ENCODE results near the gene NUDT9.
A peak's percentile ranks its signal among the peaks of the same experiment; 100 is the strongest.
"Not testable (repeated sequence)": the region's sequence is repeated elsewhere in the genome, so short reads cannot be mapped to it uniquely, and the experiment has no call there.

Gene NUDT9

DNA sequence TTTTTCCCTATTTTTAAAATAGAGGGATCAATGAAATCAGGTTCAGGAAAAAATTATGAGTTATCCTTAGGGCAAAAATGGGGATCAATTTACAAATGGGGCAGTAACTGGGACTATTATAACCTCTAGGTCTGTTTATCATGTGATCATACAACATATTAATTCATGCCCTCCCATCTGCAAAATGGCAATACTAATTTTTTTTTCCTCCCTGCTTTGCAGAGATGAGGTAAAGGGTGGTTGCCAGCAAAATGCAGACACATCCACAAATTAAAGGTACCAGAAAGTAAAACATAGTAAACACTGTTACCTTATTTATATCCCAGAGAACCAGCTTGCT, 31.9 kb upstream of the NUDT9 start:
- peak overlapping the region; percentile 80 to 91 (median 81) for H3K4me3 ChIP-seq (ENCODE audit: low read depth in 1 of 5, low read length in 5 of 5)
- peaks cover 0 to 5% (median 3%) of the 10 kb centered on the region in 5 donors for H3K9me3 ChIP-seq (ENCODE audit: control insufficient read depth in 5 of 5, low read length in 5 of 5)
- no peaks in the 10 kb centered on the region for H3K36me3 ChIP-seq (ENCODE audit: control insufficient read depth in 5 of 5, insufficient read depth in 5 of 5, low read length in 5 of 5)
- H3K27ac ChIP-seq (ENCODE audit: low read depth, low read length): peak overlapping the region; percentile 87
- peaks cover 0 to 33% (median 16%) of the 10 kb centered on the region in 5 donors for H3K4me1 ChIP-seq (ENCODE audit: control insufficient read depth in 5 of 5, insufficient read depth in 5 of 5, low read length in 5 of 5)
- peak overlapping the region; percentile 58 to 98 (median 85) for H3K9ac ChIP-seq (ENCODE audit: low read length in 5 of 5)
- H3K27me3 ChIP-seq (ENCODE audit: control insufficient read depth in 5 of 5, insufficient read depth in 4 of 5, low read length in 5 of 5): no peaks in the 10 kb centered on the region

DNA sequence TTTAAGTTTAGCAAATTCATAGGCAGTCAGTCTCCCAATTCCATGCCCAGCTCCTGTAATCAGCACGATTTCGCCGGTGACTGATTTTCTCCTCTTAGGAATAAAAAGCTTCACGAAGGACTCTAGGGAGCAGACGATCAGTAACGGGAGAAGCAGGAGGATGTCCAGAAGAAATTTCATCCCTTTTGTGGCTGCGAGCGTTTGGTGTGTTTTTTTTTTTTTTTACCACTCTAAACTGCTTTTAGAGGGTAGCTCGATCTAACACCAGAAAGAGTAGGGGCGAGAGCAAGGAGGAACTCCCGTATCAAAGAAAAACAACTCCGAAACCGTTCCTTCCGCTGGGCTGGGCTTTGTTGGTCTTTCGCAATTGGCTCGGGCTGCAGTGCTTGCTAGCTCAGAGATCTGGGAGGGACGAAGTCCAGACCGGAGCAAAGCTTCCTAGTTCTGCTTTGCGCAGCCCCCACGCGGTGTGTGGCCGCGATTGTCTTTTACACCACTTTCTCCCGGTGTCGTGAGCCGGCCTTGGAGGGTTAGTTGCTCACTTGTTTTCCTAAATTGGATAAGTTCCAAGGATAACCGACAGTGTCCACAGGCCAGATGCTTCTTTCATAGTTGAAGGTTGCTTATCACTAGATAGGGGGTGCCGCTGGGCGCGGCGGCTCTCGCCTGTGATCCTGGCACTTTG, 31.3 kb upstream of the NUDT9 start, which contains the start of gene HSD17B11:
Gene HSD17B11 (minus strand): TSS at position 298 of the 685 bp plus-strand sequence. CDS start 118 bp downstream, at position 180.
- H3K4me3 ChIP-seq (ENCODE audit: low read depth in 1 of 5, low read length in 5 of 5): peak within 1 kb of the TSS; percentile 80 to 91 (median 81)
- peak within 1 kb of the TSS; percentile 87 for H3K27ac ChIP-seq (ENCODE audit: low read depth, low read length)
- H3K4me1 ChIP-seq (ENCODE audit: control insufficient read depth in 5 of 5, insufficient read depth in 5 of 5, low read length in 5 of 5): peaks cover 0 to 33% (median 16%) of the 10 kb centered on the region in 5 donors
- peaks cover 0 to 5% (median 3%) of the 10 kb centered on the region in 5 donors for H3K9me3 ChIP-seq (ENCODE audit: control insufficient read depth in 5 of 5, low read length in 5 of 5)
- H3K27me3 ChIP-seq (ENCODE audit: control insufficient read depth in 5 of 5, insufficient read depth in 4 of 5, low read length in 5 of 5): no peaks in the 10 kb centered on the region
- H3K9ac ChIP-seq (ENCODE audit: low read length in 5 of 5): peak within 1 kb of the TSS; percentile 58 to 98 (median 85)
- H3K36me3 ChIP-seq (ENCODE audit: control insufficient read depth in 5 of 5, insufficient read depth in 5 of 5, low read length in 5 of 5): no peaks in the 10 kb centered on the region

DNA sequence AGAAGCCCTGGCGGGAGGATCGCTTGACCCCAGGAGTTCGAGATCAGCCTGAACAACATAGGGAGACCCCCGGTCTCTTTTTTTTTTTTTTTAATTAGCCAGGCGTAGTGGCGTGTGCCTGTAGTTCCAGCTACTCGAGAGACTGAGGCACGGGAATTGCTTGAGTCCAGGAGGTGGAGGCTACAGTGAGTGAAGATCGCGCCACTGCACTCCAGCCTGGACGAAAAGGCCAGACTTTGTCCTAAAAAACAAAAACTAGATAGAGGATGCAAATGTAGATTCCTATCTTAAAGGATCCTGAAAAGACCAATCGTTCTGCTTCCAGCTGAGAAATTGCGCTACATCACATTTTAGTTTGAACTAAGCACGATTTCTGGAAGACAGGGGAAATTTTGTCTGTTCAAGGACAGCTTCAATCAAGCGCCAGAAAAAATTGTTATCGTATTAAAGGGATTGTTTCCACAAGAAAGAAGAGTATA, 30.8 kb upstream of the NUDT9 start:
- Histone ChIP-seq H3K9me3 (ENCODE audit: control insufficient read depth in 5 of 5, low read length in 5 of 5) (peaks cover 0 to 5% (median 3%) of the 10 kb centered on the region in 5 donors), H3K4me3 (ENCODE audit: low read depth in 1 of 5, low read length in 5 of 5) (peak overlapping the region; percentile 80 to 91 (median 81)), H3K27me3 (ENCODE audit: control insufficient read depth in 5 of 5, insufficient read depth in 4 of 5, low read length in 5 of 5) (no peaks in the 10 kb centered on the region), H3K36me3 (ENCODE audit: control insufficient read depth in 5 of 5, insufficient read depth in 5 of 5, low read length in 5 of 5) (no peaks in the 10 kb centered on the region), H3K9ac (ENCODE audit: low read length in 5 of 5) (peak overlapping the region; percentile 58 to 98 (median 85)), H3K4me1 (ENCODE audit: control insufficient read depth in 5 of 5, insufficient read depth in 5 of 5, low read length in 5 of 5) (peaks cover 0 to 33% (median 16%) of the 10 kb centered on the region in 5 donors), H3K27ac (ENCODE audit: low read depth, low read length) (peak overlapping the region; percentile 87)

DNA sequence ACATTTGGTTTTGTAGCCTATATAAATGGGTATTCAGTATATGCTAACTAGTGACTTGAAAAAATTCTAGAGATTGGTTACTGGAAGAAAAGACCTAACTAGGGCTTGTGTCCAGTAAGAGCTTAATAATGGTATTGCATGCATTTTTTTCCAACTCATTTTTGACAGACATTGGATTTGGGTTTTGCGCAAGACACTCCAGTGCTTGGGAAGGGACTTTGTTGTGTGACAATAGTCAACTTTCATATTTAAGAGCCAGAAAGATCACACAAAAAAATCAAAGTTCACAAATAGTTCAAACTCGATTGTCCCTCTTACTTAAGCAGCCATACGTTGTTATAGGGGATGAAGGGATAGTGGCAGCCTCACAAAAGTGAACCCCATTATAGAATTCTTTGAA, 30.2 kb upstream of the NUDT9 start:
- H3K4me1 ChIP-seq (ENCODE audit: control insufficient read depth in 5 of 5, insufficient read depth in 5 of 5, low read length in 5 of 5): peaks cover 0 to 30% (median 15%) of the 10 kb centered on the region in 5 donors
- H3K9ac ChIP-seq (ENCODE audit: low read length in 5 of 5): peak overlapping the region in 1 of 5 donors; percentile 80
- H3K9me3 ChIP-seq (ENCODE audit: control insufficient read depth in 5 of 5, low read length in 5 of 5): peaks cover 0 to 5% (median 3%) of the 10 kb centered on the region in 5 donors
- H3K27ac ChIP-seq (ENCODE audit: low read depth, low read length): peak overlapping the region; percentile 87
- H3K27me3 ChIP-seq (ENCODE audit: control insufficient read depth in 5 of 5, insufficient read depth in 4 of 5, low read length in 5 of 5): no peaks in the 10 kb centered on the region
- peak overlapping the region in 1 of 5 donors; percentile 91 for H3K4me3 ChIP-seq (ENCODE audit: low read depth in 1 of 5, low read length in 5 of 5)
- H3K36me3 ChIP-seq (ENCODE audit: control insufficient read depth in 5 of 5, insufficient read depth in 5 of 5, low read length in 5 of 5): no peaks in the 10 kb centered on the region

DNA sequence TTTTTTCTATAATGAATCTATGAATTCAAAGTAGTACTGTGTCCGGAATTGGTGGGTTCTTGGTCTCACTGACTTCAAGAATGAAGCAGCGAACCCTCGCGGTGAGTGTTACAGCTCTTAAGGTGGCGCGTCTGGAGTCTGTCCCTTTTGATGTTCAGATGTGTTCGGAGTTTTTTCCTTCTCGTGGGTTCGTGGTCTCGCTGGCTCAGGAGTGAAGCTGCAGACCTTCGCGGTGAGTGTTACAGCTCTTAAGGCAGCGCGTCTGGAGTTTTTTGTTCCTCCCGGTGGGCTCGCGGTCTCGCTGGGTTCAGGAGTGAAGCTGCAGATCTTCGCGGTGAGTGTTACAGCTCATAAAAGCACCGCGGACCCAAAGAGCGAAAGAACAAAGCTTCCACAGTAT, 27.3 kb upstream of the NUDT9 start:
- not testable (repeated sequence) for H3K9me3 ChIP-seq (ENCODE audit: control insufficient read depth in 5 of 5, low read length in 5 of 5); H3K27ac ChIP-seq (ENCODE audit: low read depth, low read length); H3K4me3 ChIP-seq (ENCODE audit: low read depth in 1 of 5, low read length in 5 of 5); H3K9ac ChIP-seq (ENCODE audit: low read length in 5 of 5); H3K27me3 ChIP-seq (ENCODE audit: control insufficient read depth in 5 of 5, insufficient read depth in 4 of 5, low read length in 5 of 5); H3K36me3 ChIP-seq (ENCODE audit: control insufficient read depth in 5 of 5, insufficient read depth in 5 of 5, low read length in 5 of 5)
- H3K4me1 ChIP-seq (ENCODE audit: control insufficient read depth in 5 of 5, insufficient read depth in 5 of 5, low read length in 5 of 5): peaks cover 0 to 13% (median 6%) of the 10 kb centered on the region in 5 donors

DNA sequence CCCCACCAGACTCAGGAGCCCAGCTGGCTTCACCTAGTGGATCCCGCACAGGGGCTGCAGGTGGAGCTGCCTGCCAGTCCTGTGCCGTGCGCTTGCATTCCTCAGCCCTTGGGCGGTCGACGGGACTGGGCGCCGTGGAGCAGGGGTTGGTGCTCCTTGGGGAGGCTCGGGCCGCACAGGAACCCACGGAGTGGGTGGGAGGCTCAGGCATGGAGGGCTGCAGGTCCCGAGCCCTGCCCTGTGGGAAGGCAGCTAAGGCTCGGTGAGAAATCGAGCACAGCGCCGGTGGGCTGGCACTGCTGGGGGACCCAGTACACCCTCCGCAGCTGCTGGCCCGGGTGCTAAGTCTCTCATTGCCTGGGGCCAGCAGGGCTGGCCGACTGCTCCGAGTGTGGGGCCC, 26.5 kb upstream of the NUDT9 start:
- H3K27me3 ChIP-seq (ENCODE audit: control insufficient read depth in 5 of 5, insufficient read depth in 4 of 5, low read length in 5 of 5); H3K4me1 ChIP-seq (ENCODE audit: control insufficient read depth in 5 of 5, insufficient read depth in 5 of 5, low read length in 5 of 5); H3K4me3 ChIP-seq (ENCODE audit: low read depth in 1 of 5, low read length in 5 of 5); H3K9me3 ChIP-seq (ENCODE audit: control insufficient read depth in 5 of 5, low read length in 5 of 5); H3K36me3 ChIP-seq (ENCODE audit: control insufficient read depth in 5 of 5, insufficient read depth in 5 of 5, low read length in 5 of 5); H3K9ac ChIP-seq (ENCODE audit: low read length in 5 of 5); H3K27ac ChIP-seq (ENCODE audit: low read depth, low read length): not testable (repeated sequence)

DNA sequence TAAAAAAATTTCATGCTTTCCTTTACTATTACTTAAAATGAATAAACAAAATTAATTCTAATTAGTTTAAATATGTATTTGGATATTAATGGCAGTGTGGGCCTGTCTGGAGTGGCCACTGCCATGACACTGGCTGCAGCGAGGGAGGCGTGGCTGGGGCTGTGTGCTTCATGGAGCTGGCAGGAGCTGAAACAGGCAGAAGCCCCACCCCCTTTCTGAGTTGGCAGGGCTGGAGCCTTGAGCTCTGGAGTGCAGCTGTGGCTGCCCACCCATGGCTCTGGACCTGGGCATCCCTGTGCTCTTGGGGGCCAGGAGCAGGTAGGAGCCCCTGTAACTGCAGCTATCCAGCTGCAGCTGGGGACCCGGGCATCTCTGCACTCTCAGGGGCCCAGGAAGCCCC, 23.2 kb upstream of the NUDT9 start:
- Histone ChIP-seq H3K4me1 (ENCODE audit: control insufficient read depth in 5 of 5, insufficient read depth in 5 of 5, low read length in 5 of 5) (no peaks in the 10 kb centered on the region), H3K9ac (ENCODE audit: low read length in 5 of 5) (no peak overlapping the region), H3K9me3 (ENCODE audit: control insufficient read depth in 5 of 5, low read length in 5 of 5) (no peaks in the 10 kb centered on the region), H3K4me3 (ENCODE audit: low read depth in 1 of 5, low read length in 5 of 5) (no peak overlapping the region), H3K36me3 (ENCODE audit: control insufficient read depth in 5 of 5, insufficient read depth in 5 of 5, low read length in 5 of 5) (no peaks in the 10 kb centered on the region), H3K27ac (ENCODE audit: low read depth, low read length) (no peak overlapping the region), H3K27me3 (ENCODE audit: control insufficient read depth in 5 of 5, insufficient read depth in 4 of 5, low read length in 5 of 5) (no peaks in the 10 kb centered on the region)

DNA sequence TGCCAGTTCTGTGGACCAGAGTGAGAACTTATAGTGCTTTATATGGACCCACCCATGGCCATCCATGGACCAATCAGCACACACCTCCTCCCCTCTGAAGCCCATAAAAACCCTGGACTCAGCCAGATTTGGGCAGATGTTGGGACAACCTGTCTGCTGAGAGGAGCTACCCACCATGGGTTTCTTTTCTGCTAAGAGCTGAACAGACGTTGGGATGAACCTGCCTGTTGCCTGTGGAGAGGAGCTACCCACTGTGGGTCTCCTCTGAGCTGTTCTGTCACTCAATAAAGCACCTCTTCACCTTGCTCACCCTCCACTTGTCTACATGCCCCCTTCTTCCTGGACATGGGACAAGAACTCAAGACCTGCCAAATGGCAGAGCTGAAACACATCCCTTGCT, 22.4 kb upstream of the NUDT9 start:
- H3K9ac ChIP-seq (ENCODE audit: low read length in 5 of 5): no peak overlapping the region
- no peaks in the 10 kb centered on the region for H3K4me1 ChIP-seq (ENCODE audit: control insufficient read depth in 5 of 5, insufficient read depth in 5 of 5, low read length in 5 of 5)
- H3K4me3 ChIP-seq (ENCODE audit: low read depth in 1 of 5, low read length in 5 of 5): no peak overlapping the region
- H3K9me3 ChIP-seq (ENCODE audit: control insufficient read depth in 5 of 5, low read length in 5 of 5): no peaks in the 10 kb centered on the region
- no peaks in the 10 kb centered on the region for H3K36me3 ChIP-seq (ENCODE audit: control insufficient read depth in 5 of 5, insufficient read depth in 5 of 5, low read length in 5 of 5)
- H3K27ac ChIP-seq (ENCODE audit: low read depth, low read length): no peak overlapping the region
- no peaks in the 10 kb centered on the region for H3K27me3 ChIP-seq (ENCODE audit: control insufficient read depth in 5 of 5, insufficient read depth in 4 of 5, low read length in 5 of 5)

DNA sequence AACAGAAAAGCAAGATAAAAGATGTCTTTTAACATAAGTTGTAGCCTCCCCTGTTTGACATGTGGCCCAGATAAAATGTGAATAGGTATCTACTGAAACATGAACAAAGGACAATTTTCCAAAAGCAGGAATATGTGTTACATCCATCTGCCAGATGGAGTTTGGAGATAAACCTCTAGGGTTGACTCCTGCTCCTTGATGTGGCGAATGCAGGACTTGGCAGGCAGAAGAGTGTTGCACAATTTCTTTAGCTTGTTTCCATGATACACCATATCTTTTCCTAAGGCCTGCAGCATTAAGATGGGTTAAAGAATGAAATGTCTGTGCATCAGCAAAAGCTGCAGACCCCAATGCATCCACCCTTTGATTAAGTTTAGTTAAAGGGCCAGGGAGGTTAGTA, 18.6 kb upstream of the NUDT9 start:
- not testable (repeated sequence) for H3K27me3 ChIP-seq (ENCODE audit: control insufficient read depth in 5 of 5, insufficient read depth in 4 of 5, low read length in 5 of 5); H3K4me3 ChIP-seq (ENCODE audit: low read depth in 1 of 5, low read length in 5 of 5); H3K27ac ChIP-seq (ENCODE audit: low read depth, low read length); H3K9me3 ChIP-seq (ENCODE audit: control insufficient read depth in 5 of 5, low read length in 5 of 5); H3K4me1 ChIP-seq (ENCODE audit: control insufficient read depth in 5 of 5, insufficient read depth in 5 of 5, low read length in 5 of 5); H3K9ac ChIP-seq (ENCODE audit: low read length in 5 of 5); H3K36me3 ChIP-seq (ENCODE audit: control insufficient read depth in 5 of 5, insufficient read depth in 5 of 5, low read length in 5 of 5)

DNA sequence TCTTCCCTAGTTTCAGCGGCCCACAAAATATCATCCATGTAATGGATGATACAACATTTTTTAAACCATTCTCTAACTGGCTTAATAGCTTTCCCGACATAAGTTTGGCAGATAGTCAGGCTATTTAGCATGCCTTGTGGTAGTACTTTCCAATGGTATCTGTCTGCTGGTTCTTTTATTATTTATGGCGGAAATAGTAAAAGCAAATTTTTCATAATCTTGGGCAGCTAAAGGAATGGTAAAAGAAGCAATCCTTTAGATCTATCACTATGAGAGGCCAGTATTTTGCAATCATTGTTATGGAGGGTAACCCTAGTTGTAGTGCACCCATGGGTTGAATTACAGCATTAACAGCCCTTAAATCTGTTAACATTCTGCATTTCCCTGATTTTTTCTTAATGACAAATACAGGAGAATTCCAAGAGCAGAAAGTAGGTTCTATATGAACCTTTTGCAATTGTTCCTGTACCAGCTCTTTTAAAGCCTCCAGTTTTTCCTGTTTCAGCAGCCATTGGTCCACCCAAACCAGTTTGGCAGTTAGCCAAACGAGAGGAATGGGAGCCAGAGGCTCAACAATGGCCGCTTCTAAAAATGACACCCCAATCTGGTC, 17.1 kb upstream of the NUDT9 start:
- H3K27me3 ChIP-seq (ENCODE audit: control insufficient read depth in 5 of 5, insufficient read depth in 4 of 5, low read length in 5 of 5): peaks cover 0 to 6% (median 0%) of the 10 kb centered on the region in 5 donors
- peaks cover 0 to 6% (median 0%) of the 10 kb centered on the region in 5 donors for H3K4me1 ChIP-seq (ENCODE audit: control insufficient read depth in 5 of 5, insufficient read depth in 5 of 5, low read length in 5 of 5)
- H3K9me3 ChIP-seq (ENCODE audit: control insufficient read depth in 5 of 5, low read length in 5 of 5): no peaks in the 10 kb centered on the region
- no peak overlapping the region for H3K4me3 ChIP-seq (ENCODE audit: low read depth in 1 of 5, low read length in 5 of 5)
- H3K36me3 ChIP-seq (ENCODE audit: control insufficient read depth in 5 of 5, insufficient read depth in 5 of 5, low read length in 5 of 5): no peaks in the 10 kb centered on the region
- no peak overlapping the region for H3K27ac ChIP-seq (ENCODE audit: low read depth, low read length)
- H3K9ac ChIP-seq (ENCODE audit: low read length in 5 of 5): no peak overlapping the region
